ENCODE data around the gene BEND3.

- TF ChIP-seq TAF1 (IDR thresholded peaks at IDR 0.05; ENCODE audit: low read depth, low read length) (no peak), HDAC6 (IDR thresholded peaks at IDR 0.05; ENCODE audit: low read depth, low read length) (no peak), EZH2 (IDR thresholded peaks at IDR 0.05; ENCODE audit: low read depth, low read length, severe bottlenecking) (no peak), RFX5 (IDR thresholded peaks at IDR 0.05; ENCODE audit: borderline replicate concordance, low read depth, low read length) (no peak), PHF8 (conservative IDR thresholded peaks at IDR 0.05; ENCODE audit: low read depth, low read length) (no peak), CTBP2 (IDR thresholded peaks at IDR 0.05; ENCODE audit: borderline replicate concordance, insufficient read depth, insufficient read length, low read length) (no peak), CTCF (IDR thresholded peaks at IDR 0.05; ENCODE audit: control extremely low read depth in 1 of 3, insufficient read depth in 1 of 3, low read depth in 1 of 3, low read length in 3 of 3) (no peak), TCF12 (IDR thresholded peaks at IDR 0.05; ENCODE audit: low read depth, low read length) (no peak), JUND (IDR thresholded peaks at IDR 0.05; ENCODE audit: low read length) (no peak), CBX5 (IDR thresholded peaks at IDR 0.05; ENCODE audit: low read depth, low read length) (no peak)
These were observed 12.9 kb upstream of the BEND3 start for GRCh38 chr6:107128175-107128574.
